OCI-LY7 (cell line): ENCODE measurements around the gene FTH1.

Source experiments
- EZH2phosphoT487 ChIP-seq: fragments of 200-600 bp; sonication (generic); IDR thresholded peaks from 2 replicates; pipeline ENCODE4 v1.6.1; 2018; ENCODE audit warnings: low read depth, borderline replicate concordance, mild to moderate bottlenecking, mixed run types, antibody characterized with exemption, low read length, moderate library complexity, mixed read lengths
- TF ChIP-seq, protein P1 (sequence below): fragments of 200-600 bp; sonication (generic); conservative IDR thresholded peaks from 2 replicates; pipeline ENCODE4 v1.5.1; 2014; ENCODE audit warnings: mild to moderate bottlenecking, antibody characterized with exemption, low read length, moderate library complexity, mixed read lengths

DNA sequence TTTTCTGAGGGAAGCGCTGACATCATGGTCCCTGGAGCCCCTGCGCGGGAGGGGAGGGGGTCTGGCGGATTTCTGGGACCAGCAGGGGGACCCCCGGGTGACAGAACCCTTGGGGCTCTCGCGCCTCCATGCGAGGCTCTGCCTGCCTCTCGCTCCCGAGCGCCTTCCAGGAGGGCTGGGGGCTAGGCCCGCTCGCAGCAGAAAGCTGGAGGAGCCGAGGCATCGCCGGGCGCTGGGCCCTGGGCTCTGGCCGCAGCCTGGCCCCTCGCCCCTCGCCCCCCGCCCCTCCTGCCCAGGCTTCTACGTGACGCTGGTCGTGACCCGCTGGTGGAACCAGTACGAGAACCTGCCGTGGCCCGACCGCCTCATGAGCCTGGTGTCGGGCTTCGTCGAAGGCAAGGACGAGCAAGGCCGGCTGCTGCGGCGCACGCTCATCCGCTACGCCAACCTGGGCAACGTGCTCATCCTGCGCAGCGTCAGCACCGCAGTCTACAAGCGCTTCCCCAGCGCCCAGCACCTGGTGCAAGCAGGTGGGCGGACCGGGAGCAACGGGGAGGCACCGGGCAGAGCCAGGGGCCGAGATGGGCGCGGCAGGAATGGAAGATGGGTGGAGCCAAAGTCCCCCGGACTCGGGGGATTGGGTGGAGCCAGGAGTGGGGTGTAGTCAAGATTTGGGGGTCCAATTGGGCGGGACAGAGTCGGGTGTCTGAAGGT, 11.9 kb downstream of the FTH1 start:
- TF ChIP-seq, protein P1, sequence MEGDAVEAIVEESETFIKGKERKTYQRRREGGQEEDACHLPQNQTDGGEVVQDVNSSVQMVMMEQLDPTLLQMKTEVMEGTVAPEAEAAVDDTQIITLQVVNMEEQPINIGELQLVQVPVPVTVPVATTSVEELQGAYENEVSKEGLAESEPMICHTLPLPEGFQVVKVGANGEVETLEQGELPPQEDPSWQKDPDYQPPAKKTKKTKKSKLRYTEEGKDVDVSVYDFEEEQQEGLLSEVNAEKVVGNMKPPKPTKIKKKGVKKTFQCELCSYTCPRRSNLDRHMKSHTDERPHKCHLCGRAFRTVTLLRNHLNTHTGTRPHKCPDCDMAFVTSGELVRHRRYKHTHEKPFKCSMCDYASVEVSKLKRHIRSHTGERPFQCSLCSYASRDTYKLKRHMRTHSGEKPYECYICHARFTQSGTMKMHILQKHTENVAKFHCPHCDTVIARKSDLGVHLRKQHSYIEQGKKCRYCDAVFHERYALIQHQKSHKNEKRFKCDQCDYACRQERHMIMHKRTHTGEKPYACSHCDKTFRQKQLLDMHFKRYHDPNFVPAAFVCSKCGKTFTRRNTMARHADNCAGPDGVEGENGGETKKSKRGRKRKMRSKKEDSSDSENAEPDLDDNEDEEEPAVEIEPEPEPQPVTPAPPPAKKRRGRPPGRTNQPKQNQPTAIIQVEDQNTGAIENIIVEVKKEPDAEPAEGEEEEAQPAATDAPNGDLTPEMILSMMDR, result no peak
- TF ChIP-seq EZH2phosphoT487, result no peak
